Calu3 (cell line): ENCODE measurements around the gene PKP4. TPM values are rescaled to one million over a fixed set of nuclear protein-coding genes. Genes with fewer than 3 reads are reported as not detected.
A peak's percentile ranks its signal among the peaks of the same experiment; 100 is the strongest.
"Not testable (repeated sequence)": the region's sequence is repeated elsewhere in the genome, so short reads cannot be mapped to it uniquely, and the experiment has no call there.

Source experiments
- BruUV-seq: library from RNA; stranded (reverse); fragments of 400-500 nt; replicated peaks from 2 replicates; lab custom pipeline; 2021; lab: Mats Ljungman, UMichigan
- CTCF ChIA-PET: fragments of 300-600 bp; sonication (Branson Sonifier 250); formaldehyde crosslinking; loops from one replicate; lab custom pipeline; 2022; ENCODE audit warnings: antibody characterized with exemption; lab: Charles Lee
- DNase-seq: peaks from one replicate; pipeline ENCODE4 v3.0.0; 2022
- H3K27ac Mint-ChIP-seq: one replicate; pipeline ENCODE4 v1.8.0; 2022; ENCODE audit warnings: mixed read lengths; ENCODE audit not compliant: unreplicated experiment
- H3K27me3 Mint-ChIP-seq: one replicate; pipeline ENCODE4 v1.8.0; 2022; ENCODE audit warnings: mixed read lengths; ENCODE audit not compliant: unreplicated experiment
- H3K36me3 Mint-ChIP-seq: one replicate; pipeline ENCODE4 v1.8.0; 2022; ENCODE audit warnings: mild to moderate bottlenecking, moderate library complexity, mixed read lengths; ENCODE audit not compliant: insufficient read depth, unreplicated experiment
- H3K4me1 Mint-ChIP-seq: one replicate; pipeline ENCODE4 v1.8.0; 2022; ENCODE audit warnings: mild to moderate bottlenecking, low read depth, mixed read lengths; ENCODE audit not compliant: unreplicated experiment
- H3K4me3 Mint-ChIP-seq: one replicate; pipeline ENCODE4 v1.8.0; 2022; ENCODE audit warnings: mild to moderate bottlenecking, low read depth, moderate library complexity, mixed read lengths; ENCODE audit not compliant: unreplicated experiment
- H3K9me3 Mint-ChIP-seq: one replicate; pipeline ENCODE4 v1.8.0; 2022; ENCODE audit warnings: low read depth, mixed read lengths; ENCODE audit not compliant: unreplicated experiment
- intact Hi-C: fragments of 100-400 bp; cut with micrococcal nuclease; formaldehyde crosslinking; loops from one replicate; pipeline ENCODE4 v1.10.0; 2022; ENCODE audit not compliant: unreplicated experiment
- total RNA-seq: library from RNA; stranded (reverse); gene quantifications from 2 replicates; pipeline ENCODE4 v1.2.3, GENCODE V29; 2022
- TF ChIP-seq, protein P1 (sequence below): fragments of 200-600 bp; IDR thresholded peaks from one replicate; pipeline ENCODE4 v1.8.0; 2022; ENCODE audit warnings: antibody characterized with exemption; ENCODE audit not compliant: unreplicated experiment

PKP4 gene
- total RNA-seq, 1 experiment from 2014 or later: 137 TPM

DNA sequence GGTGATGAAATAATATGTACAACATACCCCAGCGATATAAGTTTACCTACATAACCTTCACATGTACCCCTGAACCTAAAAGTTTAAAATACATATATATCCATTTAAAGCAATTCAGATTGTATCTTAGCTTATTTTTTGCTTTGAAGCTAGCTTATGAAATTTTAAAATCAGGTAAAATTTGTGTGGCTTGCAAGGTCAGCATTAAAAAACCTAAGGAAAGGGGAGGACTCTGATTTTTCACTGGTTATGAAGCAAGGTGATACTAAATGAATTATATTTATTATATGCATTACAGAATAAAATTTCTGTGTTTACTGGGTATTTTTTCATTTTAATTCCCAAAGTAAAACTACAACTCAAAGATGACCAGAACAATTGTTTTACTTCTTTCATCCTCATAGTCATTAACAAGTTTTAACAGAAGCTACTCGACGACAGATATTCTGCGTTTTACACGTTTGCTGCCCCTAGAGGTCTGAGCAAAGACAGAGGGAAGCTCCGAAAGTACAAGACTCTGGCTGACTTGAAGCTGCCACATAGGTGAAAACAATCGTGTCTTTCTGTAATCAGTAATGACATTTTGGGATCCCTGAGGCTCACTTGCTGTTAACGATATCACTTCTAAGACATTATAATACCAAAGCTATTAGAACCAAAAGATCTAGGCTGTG is 17.1 kb downstream of the PKP4 start:
- H3K27me3 Mint-ChIP-seq: no peaks in the 10 kb centered on the region
- no TSS peak for BruUV-seq
- H3K27ac Mint-ChIP-seq: no peak overlapping the region
- no peaks in the 10 kb centered on the region for H3K9me3 Mint-ChIP-seq
- TF ChIP-seq, protein P1, sequence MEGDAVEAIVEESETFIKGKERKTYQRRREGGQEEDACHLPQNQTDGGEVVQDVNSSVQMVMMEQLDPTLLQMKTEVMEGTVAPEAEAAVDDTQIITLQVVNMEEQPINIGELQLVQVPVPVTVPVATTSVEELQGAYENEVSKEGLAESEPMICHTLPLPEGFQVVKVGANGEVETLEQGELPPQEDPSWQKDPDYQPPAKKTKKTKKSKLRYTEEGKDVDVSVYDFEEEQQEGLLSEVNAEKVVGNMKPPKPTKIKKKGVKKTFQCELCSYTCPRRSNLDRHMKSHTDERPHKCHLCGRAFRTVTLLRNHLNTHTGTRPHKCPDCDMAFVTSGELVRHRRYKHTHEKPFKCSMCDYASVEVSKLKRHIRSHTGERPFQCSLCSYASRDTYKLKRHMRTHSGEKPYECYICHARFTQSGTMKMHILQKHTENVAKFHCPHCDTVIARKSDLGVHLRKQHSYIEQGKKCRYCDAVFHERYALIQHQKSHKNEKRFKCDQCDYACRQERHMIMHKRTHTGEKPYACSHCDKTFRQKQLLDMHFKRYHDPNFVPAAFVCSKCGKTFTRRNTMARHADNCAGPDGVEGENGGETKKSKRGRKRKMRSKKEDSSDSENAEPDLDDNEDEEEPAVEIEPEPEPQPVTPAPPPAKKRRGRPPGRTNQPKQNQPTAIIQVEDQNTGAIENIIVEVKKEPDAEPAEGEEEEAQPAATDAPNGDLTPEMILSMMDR: no peak
- peaks cover 33% of the 10 kb centered on the region for H3K36me3 Mint-ChIP-seq
- peaks cover 33% of the 10 kb centered on the region for H3K4me1 Mint-ChIP-seq
- CTCF ChIA-PET: interaction anchor here (1.0 kb wide), 1 partner anchor 10 kb away, joined by 3 read pairs; no protein-coding TSS in a partner anchor
- no peak for DNase-seq
- H3K4me3 Mint-ChIP-seq: no peak overlapping the region
- intact Hi-C loops: no loop called here

DNA sequence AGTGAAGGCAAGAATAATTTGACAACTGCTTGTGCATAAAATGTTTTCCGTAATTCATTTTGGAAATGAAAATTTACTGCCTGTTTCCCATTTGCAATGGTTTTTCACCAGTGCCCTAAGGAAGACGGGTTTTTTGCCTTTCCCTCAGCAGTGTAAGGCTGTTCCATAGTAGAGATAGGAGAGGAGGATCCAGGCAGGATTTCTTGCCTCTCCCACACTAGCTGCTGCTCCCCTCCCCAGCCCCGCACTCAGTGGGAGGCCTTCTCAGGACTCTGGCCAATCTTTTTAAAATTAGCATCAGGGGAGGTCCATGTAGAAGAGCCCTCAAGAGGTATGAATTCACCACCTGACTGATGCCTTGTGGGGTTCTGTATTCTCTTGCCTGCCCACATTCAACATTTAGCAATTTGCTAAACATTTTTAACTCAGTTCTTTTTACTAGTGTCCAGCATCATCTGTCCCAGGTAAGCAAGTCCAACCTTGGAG is 17.8 kb downstream of the PKP4 start:
- DNase-seq, H3K9me3 Mint-ChIP-seq, BruUV-seq, H3K27ac Mint-ChIP-seq, H3K27me3 Mint-ChIP-seq, H3K4me3 Mint-ChIP-seq, intact Hi-C loops: not testable (repeated sequence)
- H3K4me1 Mint-ChIP-seq: peaks cover 31% of the 10 kb centered on the region
- peaks cover 32% of the 10 kb centered on the region for H3K36me3 Mint-ChIP-seq
- CTCF ChIA-PET: interaction anchor here (1.0 kb wide), 1 partner anchor 11 kb away, joined by 3 read pairs; no protein-coding TSS in a partner anchor

DNA sequence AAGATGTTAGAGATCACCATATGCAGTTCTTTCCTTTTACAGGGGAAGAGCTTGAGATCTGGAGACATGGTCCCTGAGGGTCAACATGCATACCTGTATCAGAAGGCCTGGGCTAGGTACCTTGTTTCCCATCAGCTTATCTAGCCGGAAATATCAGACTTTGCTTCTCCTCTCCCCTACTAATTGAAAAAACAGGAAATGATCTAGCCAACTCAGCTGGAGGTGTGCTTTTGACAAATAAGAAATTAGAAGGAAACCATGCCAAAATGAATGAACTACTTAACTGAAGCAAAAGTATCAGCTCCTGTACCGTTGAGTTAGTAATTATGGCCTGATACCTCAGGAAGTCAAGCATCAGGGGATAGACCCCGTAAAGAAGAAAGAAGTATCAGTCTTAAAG is 20.4 kb downstream of the PKP4 start:
- Mint-ChIP-seq H3K27me3 (no peaks in the 10 kb centered on the region), H3K4me1 (peaks cover 34% of the 10 kb centered on the region), H3K4me3 (no peak overlapping the region), H3K36me3 (peaks cover 10% of the 10 kb centered on the region), H3K27ac (peak overlapping the region; percentile 42), H3K9me3 (no peaks in the 10 kb centered on the region)
- BruUV-seq: no TSS peak
- DNase-seq: no peak
- intact Hi-C loops: no loop called here
- CTCF ChIA-PET: interaction anchor here (1.3 kb wide), 1 partner anchor 13 kb away, joined by 3 read pairs; no protein-coding TSS in a partner anchor
- TF ChIP-seq, protein P1: no peak

DNA sequence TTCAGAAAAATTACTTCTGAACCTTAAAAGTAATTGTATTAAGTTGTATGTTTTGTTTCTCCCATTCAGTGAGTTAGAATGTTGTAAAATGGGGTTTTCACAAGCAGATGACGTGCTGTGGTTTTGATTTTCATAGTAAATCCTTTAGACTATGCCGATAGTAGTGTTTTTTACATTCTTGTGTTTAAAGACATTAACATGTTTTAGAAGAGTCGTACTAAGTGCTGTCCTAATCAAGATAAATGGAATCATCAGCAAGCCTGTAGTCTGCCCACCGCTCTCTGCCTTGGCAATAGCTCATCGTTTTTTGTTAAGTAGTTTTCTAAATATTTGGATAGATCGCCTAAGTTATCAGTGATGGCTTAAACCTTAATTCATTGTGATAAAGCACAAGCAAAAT is 21.5 kb downstream of the PKP4 start:
- no peak overlapping the region for H3K27ac Mint-ChIP-seq
- H3K4me3 Mint-ChIP-seq: no peak overlapping the region
- CTCF ChIA-PET: interaction anchor here (1.3 kb wide), 1 partner anchor 12 kb away, joined by 3 read pairs; no protein-coding TSS in a partner anchor
- TF ChIP-seq, protein P1: no peak
- peaks cover 15% of the 10 kb centered on the region for H3K36me3 Mint-ChIP-seq
- BruUV-seq: no TSS peak
- H3K27me3 Mint-ChIP-seq: no peaks in the 10 kb centered on the region
- peaks cover 45% of the 10 kb centered on the region for H3K4me1 Mint-ChIP-seq
- H3K9me3 Mint-ChIP-seq: no peaks in the 10 kb centered on the region
- intact Hi-C loops: no loop called here
- DNase-seq: no peak

DNA sequence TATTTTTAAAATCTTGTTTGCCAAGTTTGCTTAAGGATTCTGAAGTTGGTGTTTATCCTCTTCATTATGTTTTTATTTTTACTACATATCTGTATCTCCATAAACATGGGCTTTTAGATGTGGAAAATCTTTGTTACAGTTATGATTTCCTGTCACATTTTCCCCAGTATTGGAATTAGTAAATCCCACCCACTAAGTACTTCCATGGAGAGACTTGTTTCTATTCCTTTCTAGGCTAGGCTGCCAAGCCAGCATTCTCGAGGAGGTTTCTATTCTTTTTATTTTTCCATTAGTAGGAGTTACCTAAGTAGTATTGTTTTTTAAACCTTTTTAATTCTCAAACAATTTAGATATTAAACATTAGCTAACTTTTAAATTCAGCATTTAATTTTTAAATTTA is 22.1 kb downstream of the PKP4 start:
- intact Hi-C loops: no loop called here
- H3K27ac Mint-ChIP-seq: no peak overlapping the region
- H3K36me3 Mint-ChIP-seq: peaks cover 18% of the 10 kb centered on the region
- CTCF ChIA-PET: no interaction called here
- TF ChIP-seq, protein P1: no peak
- H3K4me3 Mint-ChIP-seq: no peak overlapping the region
- H3K4me1 Mint-ChIP-seq: peaks cover 49% of the 10 kb centered on the region
- no peak for DNase-seq
- H3K9me3 Mint-ChIP-seq: no peaks in the 10 kb centered on the region
- no peaks in the 10 kb centered on the region for H3K27me3 Mint-ChIP-seq
- BruUV-seq: no TSS peak
